HG02610 (cell line): ENCODE results near the gene SSC5D.
"Not testable (repeated sequence)": the region's sequence is repeated elsewhere in the genome, so short reads cannot be mapped to it uniquely, and the experiment has no call there.

Source experiments
- ATAC-seq: cut with Tn5 transposase; IDR thresholded peaks from one replicate; pipeline ENCODE4 v1.9.1; 2021; ENCODE audit warnings: mild to moderate bottlenecking, moderate library complexity; ENCODE audit not compliant: unreplicated experiment

Gene SSC5D

GRCh38 chr19:55487924-55488687, at the start of gene SSC5D:
Gene SSC5D, plus strand, starts transcription at chr19:55488436. Its CDS starts 154 bp downstream, at chr19:55488590.
- ATAC-seq = no peak

DNA sequence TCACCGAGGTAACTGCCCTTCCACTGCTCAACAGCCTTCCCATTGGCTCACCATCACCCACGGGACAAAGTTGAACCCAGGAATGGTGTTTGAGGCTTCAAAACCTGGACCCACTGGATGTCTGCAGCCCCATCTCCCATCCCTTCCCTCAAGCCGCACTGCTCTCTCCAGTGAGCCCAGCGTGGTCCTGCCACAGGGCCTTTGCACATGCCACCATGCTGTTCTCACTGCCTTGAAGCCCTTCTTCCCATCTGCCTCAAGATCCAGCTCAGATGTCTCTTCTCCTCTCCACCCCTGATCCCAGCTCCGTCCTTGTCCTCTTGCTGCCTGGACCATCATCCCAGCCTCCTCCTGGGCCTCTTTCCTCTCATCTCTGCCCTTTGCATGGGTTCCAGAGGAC, 49.2 kb upstream of the SSC5D start:
- ATAC-seq = no peak

DNA sequence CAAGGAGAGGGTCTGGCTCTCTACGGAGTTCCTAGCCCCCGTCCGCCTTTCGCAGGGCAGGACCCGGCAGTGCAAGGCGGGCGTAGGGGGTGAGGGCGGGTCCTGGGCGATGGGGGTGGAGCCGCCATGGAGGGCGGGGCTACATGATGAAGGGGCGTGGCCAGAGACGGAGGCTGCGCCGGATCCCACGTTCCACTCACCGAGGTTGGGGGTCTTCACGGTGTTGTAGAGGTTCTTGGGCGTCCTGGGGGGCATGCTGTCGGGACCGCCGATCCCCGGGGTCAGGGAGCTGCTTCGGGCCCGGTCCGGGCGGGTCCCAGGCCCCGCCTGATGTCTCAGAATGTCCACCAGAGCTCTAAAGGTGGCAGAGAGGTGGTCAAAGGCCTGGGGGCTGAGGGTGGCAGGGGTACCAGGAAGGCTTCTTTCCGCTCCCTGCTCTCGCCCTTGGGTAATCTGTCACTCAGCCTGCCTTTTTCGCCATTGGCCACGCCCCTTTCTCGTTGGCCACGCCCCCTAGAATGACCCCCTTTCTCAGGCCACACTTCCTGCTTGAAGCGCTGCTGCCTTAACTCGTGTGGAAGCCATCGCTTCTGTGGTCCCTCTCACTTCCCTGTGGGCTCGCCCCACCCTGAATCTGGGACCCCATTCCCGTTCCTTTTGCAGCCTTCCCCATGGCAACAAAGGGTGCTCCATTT, 47.7 kb upstream of the SSC5D start:
- ATAC-seq = no peak

GRCh38 chr19:55441319-55441691, 46.9 kb upstream of the SSC5D start:
- no peak for ATAC-seq

DNA sequence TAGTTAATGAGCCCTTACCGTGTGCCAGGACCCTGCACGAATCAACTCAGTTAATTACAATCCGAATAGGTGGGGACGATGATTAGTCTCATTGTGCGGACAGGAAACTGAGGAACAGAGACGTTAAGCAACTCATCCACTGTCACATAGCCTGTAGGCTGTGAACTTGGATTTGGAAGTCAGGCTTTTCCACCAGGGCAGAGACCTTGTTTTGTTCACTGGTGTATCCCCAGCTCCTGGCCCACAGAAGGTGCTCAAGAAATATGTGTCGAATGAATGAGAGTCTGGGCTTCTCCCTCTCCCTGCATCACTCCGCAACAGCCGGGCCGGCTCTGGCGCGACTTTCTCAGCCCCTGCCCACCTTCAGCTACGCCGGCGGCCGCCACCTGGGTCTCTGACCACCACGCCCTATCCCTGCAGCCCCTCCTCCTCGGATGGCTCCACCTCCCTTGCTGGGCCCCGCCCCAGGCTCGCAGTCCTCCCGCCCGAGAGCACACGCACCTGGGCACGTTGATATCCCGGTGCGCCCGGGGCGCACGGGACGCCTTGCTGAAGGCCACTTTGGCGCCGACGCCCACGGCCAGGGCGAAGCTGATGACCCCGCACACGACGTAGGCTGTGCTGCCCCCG, 46.4 kb upstream of the SSC5D start:
- ATAC-seq = no peak

DNA sequence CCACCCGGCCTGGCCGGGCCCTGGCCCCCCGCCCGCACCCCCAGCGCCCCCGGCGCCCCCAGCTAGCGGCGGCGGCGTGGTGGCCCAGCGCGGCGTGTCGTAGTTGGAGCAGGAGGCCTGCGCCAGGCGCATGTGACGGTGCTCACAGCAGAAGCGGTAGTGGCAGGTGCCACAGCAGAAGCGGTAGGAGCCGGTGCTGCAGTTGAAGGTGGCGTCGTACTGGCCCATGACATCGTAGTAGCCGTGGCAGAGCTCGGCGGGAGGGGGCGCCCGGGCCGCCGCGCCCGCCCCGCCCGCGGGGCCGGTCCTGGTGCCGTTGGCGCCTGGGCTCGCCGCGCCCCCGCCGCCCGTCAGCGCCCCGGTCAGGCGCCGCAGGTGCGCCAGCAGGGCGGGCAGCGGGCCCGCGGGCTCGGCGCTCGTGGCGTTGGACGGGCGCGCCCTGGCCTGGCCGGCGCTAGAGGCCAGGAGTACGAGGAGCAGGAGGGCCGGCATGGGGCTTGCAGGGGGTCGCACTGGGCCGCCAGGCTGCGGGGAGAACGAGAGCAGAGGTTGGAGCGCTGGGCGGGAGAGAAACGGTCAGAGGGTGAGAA, 45.8 kb upstream of the SSC5D start:
- no peak for ATAC-seq

DNA sequence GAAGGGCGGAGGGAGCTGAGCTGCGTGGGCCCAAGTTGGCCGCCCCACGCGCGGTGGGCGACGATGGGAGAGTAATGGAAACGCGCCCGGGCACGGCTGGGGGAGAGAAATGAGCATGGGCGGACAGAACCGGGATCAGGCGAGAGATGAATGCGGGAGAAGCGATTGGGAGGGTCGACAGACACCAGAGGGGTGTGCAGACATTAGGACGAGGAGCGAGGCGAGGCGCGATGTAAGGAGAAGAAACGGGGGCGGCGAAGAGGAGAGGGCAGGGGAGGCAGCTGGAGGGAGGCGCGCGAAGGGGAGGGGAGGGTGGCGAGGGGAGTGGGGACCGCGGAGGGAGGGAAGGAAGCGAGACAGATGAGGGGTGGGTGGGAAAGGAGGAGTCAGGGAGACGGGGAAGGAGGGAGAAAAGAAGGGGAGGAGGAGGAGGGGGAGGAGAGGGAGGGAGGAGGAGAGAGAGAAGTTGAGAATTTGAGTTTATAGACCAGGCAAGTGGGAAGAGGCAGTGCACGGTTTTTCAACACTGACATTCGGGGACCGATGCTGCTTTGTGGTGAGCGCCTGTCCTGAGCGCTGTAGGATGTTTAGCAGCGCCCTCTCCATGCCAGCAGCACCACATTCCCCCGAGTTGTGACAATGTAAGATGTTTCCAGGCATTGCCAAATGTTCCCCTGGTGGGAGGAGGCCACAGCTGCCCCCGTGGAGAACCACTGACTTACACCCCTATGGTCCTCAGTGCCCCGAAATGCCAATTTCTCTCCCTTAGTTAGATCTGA, 45.0 kb upstream of the SSC5D start, which contains the start of gene SHISA7:
SHISA7 (minus strand) TSS at position 256 of the 779 bp plus-strand sequence. CDS start 437 bp downstream, outside the sequence.
- ATAC-seq = no peak

GRCh38 chr19:55443824-55444480, 44.3 kb upstream of the SSC5D start:
- no peak for ATAC-seq

GRCh38 chr19:55444646-55445045, 43.6 kb upstream of the SSC5D start:
- no peak for ATAC-seq

GRCh38 chr19:55446060-55446459, 42.2 kb upstream of the SSC5D start:
- ATAC-seq = no peak

DNA sequence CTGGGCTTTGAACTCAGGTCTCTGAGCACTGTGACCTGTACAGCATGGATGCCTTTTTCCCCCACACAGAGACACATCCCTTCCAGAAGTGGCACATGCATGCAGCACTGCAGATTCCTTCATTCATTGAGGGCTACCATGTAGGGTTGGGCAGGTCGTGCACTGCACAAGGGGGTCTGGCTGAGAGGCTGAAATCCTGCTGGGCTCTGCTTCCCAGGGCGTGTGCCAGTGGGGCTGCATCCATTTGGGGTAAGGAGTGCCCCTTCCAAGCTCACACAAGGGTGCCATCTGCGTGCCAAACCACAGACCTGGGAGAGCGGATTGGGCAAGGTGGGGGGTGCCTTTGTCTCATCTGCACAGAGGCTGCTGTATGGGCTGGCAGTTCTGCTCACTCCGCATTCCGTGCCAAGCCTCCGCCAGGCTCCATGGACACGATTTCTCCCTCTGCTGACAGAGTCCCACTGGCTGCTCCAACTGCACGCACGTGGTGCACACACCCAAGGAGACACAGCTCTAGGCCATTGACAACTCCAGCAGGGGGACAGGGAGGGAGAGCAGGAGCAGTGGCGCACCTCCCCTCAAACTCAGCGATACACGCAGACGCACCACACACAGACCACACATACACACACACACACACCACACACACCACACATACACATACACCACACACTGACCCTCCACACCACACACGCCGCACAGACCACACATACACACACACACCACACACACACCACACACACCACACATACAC, 40.6 kb upstream of the SSC5D start:
- ATAC-seq = no peak

DNA sequence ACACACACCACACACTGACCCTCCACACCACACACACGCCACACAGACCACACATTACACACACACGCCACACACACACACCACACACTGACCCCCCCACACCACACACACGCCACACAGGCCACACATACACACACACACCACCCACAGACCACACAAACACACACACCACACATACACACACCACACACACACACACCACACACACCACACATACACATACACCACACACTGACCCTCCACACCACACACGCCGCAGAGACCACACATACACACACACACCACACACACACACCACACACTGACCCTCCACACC, 40.1 kb upstream of the SSC5D start:
- ATAC-seq = not testable (repeated sequence)

DNA sequence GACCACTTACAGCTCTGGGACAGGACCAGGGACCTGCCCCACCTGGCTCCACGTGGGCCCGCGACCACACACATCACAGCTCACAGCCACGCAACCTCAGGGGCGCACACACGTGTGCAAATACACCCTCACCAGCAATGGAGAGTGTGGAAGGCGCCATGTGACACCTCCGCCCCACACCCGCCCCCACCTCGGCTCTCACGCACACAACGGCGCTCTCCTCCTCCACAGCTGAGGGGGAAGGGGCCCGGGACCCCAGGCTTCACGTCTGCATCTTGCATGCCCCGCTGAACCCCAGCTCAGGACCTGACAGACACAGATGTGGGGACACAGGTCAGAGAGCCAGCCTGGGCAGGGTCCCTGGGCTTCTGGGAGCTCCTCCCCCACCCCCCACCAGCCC, 38.8 kb upstream of the SSC5D start:
- ATAC-seq = no peak

- ATAC-seq = no peak
Observed at GRCh38 chr19:55451163-55451964, 36.9 kb upstream of the SSC5D start.

GRCh38 chr19:55451965-55452748, 36.1 kb upstream of the SSC5D start:
- no peak for ATAC-seq

- no peak for ATAC-seq
Observed at GRCh38 chr19:55452749-55453346, 35.4 kb upstream of the SSC5D start.

GRCh38 chr19:55453511-55454260, 34.5 kb upstream of the SSC5D start:
- ATAC-seq = no peak
